ENCODE measurements around the gene YPEL2. TPM values are rescaled to one million over a fixed set of nuclear protein-coding genes. Genes with fewer than 3 reads are reported as not detected.

Gene YPEL2
- total and polyA plus RNA-seq, 2 of the 13 experiments (the other 11 are each of a cell fraction or from before 2014, with no cell fraction given) = 8.5 to 21.1 TPM

DNA sequence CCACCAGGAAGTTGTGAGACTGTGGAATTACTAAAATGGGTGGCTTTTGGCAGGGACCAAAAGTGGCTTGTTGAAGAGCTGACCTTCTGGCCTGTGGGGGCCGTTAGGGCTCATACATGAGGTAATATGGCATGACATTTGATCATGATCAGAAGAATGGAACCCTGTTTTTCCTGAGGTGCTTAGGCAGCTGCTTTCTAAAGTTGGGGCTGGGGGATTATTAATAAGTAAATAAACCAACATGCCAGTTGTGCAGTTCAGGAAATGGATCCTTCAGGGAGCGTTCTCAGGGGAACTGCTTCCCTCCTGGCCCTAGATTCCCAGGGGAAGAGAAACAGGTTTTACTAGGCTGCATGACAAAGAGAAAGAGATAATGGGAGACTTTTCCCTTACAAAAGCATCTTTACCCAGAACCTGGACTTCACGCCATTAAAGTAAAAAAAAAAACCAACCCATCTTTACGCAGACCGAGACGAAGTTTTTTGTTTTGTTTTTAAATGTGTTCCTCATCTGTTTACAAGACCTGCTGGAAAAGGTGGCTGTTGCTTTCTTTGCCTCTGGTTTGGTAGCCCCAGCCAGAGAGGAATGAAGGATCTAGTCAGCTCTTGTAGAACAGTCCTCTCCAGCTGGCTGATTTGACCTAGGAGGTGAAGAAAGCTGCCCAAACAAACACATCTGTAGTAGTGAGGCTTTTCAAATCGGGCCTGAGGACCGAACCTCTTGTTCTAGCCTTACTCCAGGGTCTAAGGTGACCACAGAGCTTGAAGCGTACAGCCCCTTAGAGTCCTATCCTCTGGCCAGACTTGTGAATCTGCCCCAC is 22.7 kb downstream of the YPEL2 start:
- 78% methylated on average over 9 of the region's 9 CpGs for WGBS (ENCODE audit: low lambda C conversion rate)
- no peak for TF ChIP-seq ZNF629 (CRISPR knock-in tag; conservative IDR thresholded peaks at IDR 0.05)
- TF ChIP-seq E2F2 (CRISPR knock-in tag; IDR thresholded peaks at IDR 0.05; ENCODE audit: borderline replicate concordance) = no peak
- TF ChIP-seq ATF7-NPFF (CRISPR knock-in tag; IDR thresholded peaks at IDR 0.05; ENCODE audit: low read depth) = no peak
- no peak for TF ChIP-seq ZNF235 (CRISPR knock-in tag; IDR thresholded peaks at IDR 0.05; ENCODE audit: borderline replicate concordance)
- TF ChIP-seq MLX (CRISPR knock-in tag; IDR thresholded peaks at IDR 0.05) = no peak
- TF ChIP-seq ZNF33A (CRISPR knock-in tag; IDR thresholded peaks at IDR 0.05; ENCODE audit: borderline replicate concordance) = no peak
- TF ChIP-seq, protein P1, sequence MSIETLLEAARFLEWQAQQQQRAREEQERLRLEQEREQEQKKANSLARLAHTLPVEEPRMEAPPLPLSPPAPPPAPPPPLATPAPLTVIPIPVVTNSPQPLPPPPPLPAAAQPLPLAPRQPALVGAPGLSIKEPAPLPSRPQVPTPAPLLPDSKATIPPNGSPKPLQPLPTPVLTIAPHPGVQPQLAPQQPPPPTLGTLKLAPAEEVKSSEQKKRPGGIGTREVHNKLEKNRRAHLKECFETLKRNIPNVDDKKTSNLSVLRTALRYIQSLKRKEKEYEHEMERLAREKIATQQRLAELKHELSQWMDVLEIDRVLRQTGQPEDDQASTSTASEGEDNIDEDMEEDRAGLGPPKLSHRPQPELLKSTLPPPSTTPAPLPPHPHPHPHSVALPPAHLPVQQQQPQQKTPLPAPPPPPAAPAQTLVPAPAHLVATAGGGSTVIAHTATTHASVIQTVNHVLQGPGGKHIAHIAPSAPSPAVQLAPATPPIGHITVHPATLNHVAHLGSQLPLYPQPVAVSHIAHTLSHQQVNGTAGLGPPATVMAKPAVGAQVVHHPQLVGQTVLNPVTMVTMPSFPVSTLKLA (IDR thresholded peaks at IDR 0.05) = no peak
- no peak for TF ChIP-seq ZBTB20 (CRISPR knock-in tag; IDR thresholded peaks at IDR 0.05; ENCODE audit: borderline replicate concordance, low read depth)
- TF ChIP-seq ZNF549 (CRISPR knock-in tag; IDR thresholded peaks at IDR 0.05) = no peak
- TF ChIP-seq FIP1L1 (IDR thresholded peaks at IDR 0.05; ENCODE audit: borderline replicate concordance, insufficient read depth, low read depth, low read length) = no peak
- TF ChIP-seq ZNF75D (CRISPR knock-in tag; IDR thresholded peaks at IDR 0.05; ENCODE audit: borderline replicate concordance) = no peak
- TF ChIP-seq, protein P2, sequence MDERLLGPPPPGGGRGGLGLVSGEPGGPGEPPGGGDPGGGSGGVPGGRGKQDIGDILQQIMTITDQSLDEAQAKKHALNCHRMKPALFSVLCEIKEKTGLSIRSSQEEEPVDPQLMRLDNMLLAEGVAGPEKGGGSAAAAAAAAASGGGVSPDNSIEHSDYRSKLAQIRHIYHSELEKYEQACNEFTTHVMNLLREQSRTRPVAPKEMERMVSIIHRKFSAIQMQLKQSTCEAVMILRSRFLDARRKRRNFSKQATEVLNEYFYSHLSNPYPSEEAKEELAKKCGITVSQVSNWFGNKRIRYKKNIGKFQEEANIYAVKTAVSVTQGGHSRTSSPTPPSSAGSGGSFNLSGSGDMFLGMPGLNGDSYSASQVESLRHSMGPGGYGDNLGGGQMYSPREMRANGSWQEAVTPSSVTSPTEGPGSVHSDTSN (CRISPR knock-in tag; IDR thresholded peaks at IDR 0.05) = no peak
- TF ChIP-seq RBFOX2 (IDR thresholded peaks at IDR 0.05; ENCODE audit: low read depth, low read length) = no peak
- no peak for TF ChIP-seq ZNF790 (CRISPR knock-in tag; IDR thresholded peaks at IDR 0.05; ENCODE audit: borderline replicate concordance)
- TF ChIP-seq CEBPB (IDR thresholded peaks at IDR 0.05; ENCODE audit: borderline replicate concordance, low read depth, low read length) = no peak
- TF ChIP-seq MIER2 (CRISPR knock-in tag; IDR thresholded peaks at IDR 0.05) = no peak
- no peak for TF ChIP-seq BORCS8-MEF2B (CRISPR knock-in tag; IDR thresholded peaks at IDR 0.05)
- no peak for TF ChIP-seq GFI1 (CRISPR knock-in tag; IDR thresholded peaks at IDR 0.05; ENCODE audit: borderline replicate concordance)
- intact Hi-C loops (cut with micrococcal nuclease; ENCODE audit: unreplicated experiment) = no loop called here
- POLR2A ChIA-PET = interaction anchor here (0.6 to 1.7 kb wide), 2 partner anchors 21 to 111 kb away, joined by 3 to 5 read pairs; no protein-coding TSS in a partner anchor
- Histone ChIP-seq H3K27me3 (ENCODE audit: control insufficient read depth in 1 of 2, insufficient read depth in 2 of 2, low read length in 2 of 2) (no peaks in the 10 kb centered on the region), H3K36me3 (replicated peaks in 1 of 2; ENCODE audit: control insufficient read depth in 1 of 2, insufficient read depth in 2 of 2, low read length in 2 of 2) (peaks cover 2 to 18% of the 10 kb centered on the region in 2 experiments; a peak in 3 of 5 replicates), H3K9me3 (ENCODE audit: low read length) (no peaks in the 10 kb centered on the region), H3K79me2 (ENCODE audit: insufficient read depth, low read length) (peaks cover 18% of the 10 kb centered on the region), H4K20me1 (ENCODE audit: insufficient read depth, low read length) (peaks cover 5% of the 10 kb centered on the region; the same call in 1 of the 2 replicates), H3K4me2 (ENCODE audit: low read depth, low read length) (no peak overlapping the region), H3K9ac (ENCODE audit: insufficient read depth, low read depth, low read length) (no peak overlapping the region), H3K4me1 (ENCODE audit: insufficient read depth, low read length) (peaks cover 68% of the 10 kb centered on the region), H2AFZ (ENCODE audit: low read length) (no peak overlapping the region), H3K27ac (ENCODE audit: extremely low read length, insufficient read depth, low read length) (no peak overlapping the region), H3K4me3 (replicated peaks in 1 of 3; ENCODE audit: insufficient read depth in 1 of 3, low read depth in 2 of 3, low read length in 3 of 3) (no peak overlapping the region)
- DNase-seq (ENCODE audit: low spot score) = no peak
- ATAC-seq = no peak
- in situ Hi-C loops (cut with HindIII; ENCODE audit: extremely low pct_ligation_motif_present, low pct_unique_long_range_greater_than_20kb) = no loop called here
- no peak for FAIRE-seq
- CTCF ChIA-PET (ENCODE audit: low intra/inter-chr PET ratio, low total read pairs) = no interaction called here
- no TSS peak for BruUV-seq (replicated peaks)
